A673 (cell line): ENCODE results near the gene M1AP. TPM values are rescaled to one million over a fixed set of nuclear protein-coding genes. Genes with fewer than 3 reads are reported as not detected.

ENCODE experiments used
- BruUV-seq: library from RNA; stranded (reverse); fragments of 400-500 nt; replicated peaks from 2 replicates; lab custom pipeline; 2021; lab: Mats Ljungman, UMichigan
- CTCF ChIA-PET: fragments of 300-600 bp; sonication (Branson Sonifier 250); formaldehyde crosslinking; loops from one replicate; lab custom pipeline; 2022; ENCODE audit warnings: antibody characterized with exemption; lab: Charles Lee
- POLR2A ChIA-PET: fragments of 300-600 bp; sonication (Branson Sonifier 250); formaldehyde crosslinking; loops from one replicate; lab custom pipeline; 2022; ENCODE audit warnings: antibody characterized with exemption; ENCODE audit not compliant: low non-redundant PET; lab: Charles Lee
- DNase-seq: peaks from one replicate; pipeline ENCODE4 v3.0.0-alpha.2; 2015; ENCODE audit warnings: low spot score
- H3K27ac ChIP-seq: fragments of 200-600 bp; sonication (generic); 2 replicates; pipeline ENCODE4 v1.5.1; 2016; ENCODE audit warnings: mixed run types, low read depth, mild to moderate bottlenecking, mixed read lengths, antibody characterized with exemption, low read length; ENCODE audit not compliant: poor library complexity, severe bottlenecking
- H3K27me3 ChIP-seq: fragments of 200-600 bp; sonication (generic); replicated peaks from 2 replicates; pipeline ENCODE4 v1.6.1; 2017; ENCODE audit warnings: mixed run types, low read depth, mild to moderate bottlenecking, mixed read lengths, antibody characterized with exemption, low read length; ENCODE audit not compliant: insufficient read depth, poor library complexity
- H3K36me3 ChIP-seq: fragments of 200-600 bp; sonication (generic); 2 replicates; pipeline ENCODE4 v1.6.1; 2016; ENCODE audit warnings: mixed run types, mild to moderate bottlenecking, mixed read lengths, antibody characterized with exemption, low read length; ENCODE audit not compliant: insufficient read depth, poor library complexity, severe bottlenecking
- H3K4me1 ChIP-seq: fragments of 200-600 bp; sonication (generic); 2 replicates; pipeline ENCODE4 v1.6.1; 2017; ENCODE audit warnings: mixed run types, mild to moderate bottlenecking, mixed read lengths, antibody characterized with exemption, low read length; ENCODE audit not compliant: insufficient read depth, poor library complexity, severe bottlenecking
- H3K4me3 ChIP-seq: fragments of 200-600 bp; sonication (generic); 2 replicates; pipeline ENCODE4 v1.5.1; 2016; ENCODE audit warnings: low read depth, mixed run types, mild to moderate bottlenecking, mixed read lengths, low read length; ENCODE audit not compliant: poor library complexity, severe bottlenecking
- H3K9me3 ChIP-seq: fragments of 200-600 bp; sonication (generic); 2 replicates; pipeline ENCODE4 v1.6.1; 2016; ENCODE audit warnings: mixed run types, low read depth, mild to moderate bottlenecking, mixed read lengths, antibody characterized with exemption, low read length; ENCODE audit not compliant: poor library complexity, severe bottlenecking
- EZH2 ChIP-seq: fragments of 200-600 bp; sonication (generic); IDR thresholded peaks from 2 replicates; pipeline ENCODE4 v1.6.1; 2017; ENCODE audit warnings: borderline replicate concordance, low read depth, mild to moderate bottlenecking, mixed read lengths, antibody characterized with exemption, low read length; ENCODE audit not compliant: poor library complexity, severe bottlenecking
- intact Hi-C: fragments of 100-400 bp; cut with micrococcal nuclease; formaldehyde crosslinking; loops from one replicate; pipeline ENCODE4 v1.10.0; 2022; ENCODE audit not compliant: unreplicated experiment
- total RNA-seq: library from RNA; stranded (reverse); gene quantifications from 2 replicates; pipeline ENCODE4 v1.2.3, GENCODE V29; 2021
- TF ChIP-seq, protein P1 (sequence below): fragments of 300-800, 200-600 bp; sonication (generic); conservative IDR thresholded peaks from 2 replicates; pipeline ENCODE4 v1.5.1; 2017; ENCODE audit warnings: low read depth, mild to moderate bottlenecking, antibody characterized with exemption, low read length, moderate library complexity, mixed read lengths

The M1AP gene
- total RNA-seq, 1 experiment from 2014 or later = not detected

DNA sequence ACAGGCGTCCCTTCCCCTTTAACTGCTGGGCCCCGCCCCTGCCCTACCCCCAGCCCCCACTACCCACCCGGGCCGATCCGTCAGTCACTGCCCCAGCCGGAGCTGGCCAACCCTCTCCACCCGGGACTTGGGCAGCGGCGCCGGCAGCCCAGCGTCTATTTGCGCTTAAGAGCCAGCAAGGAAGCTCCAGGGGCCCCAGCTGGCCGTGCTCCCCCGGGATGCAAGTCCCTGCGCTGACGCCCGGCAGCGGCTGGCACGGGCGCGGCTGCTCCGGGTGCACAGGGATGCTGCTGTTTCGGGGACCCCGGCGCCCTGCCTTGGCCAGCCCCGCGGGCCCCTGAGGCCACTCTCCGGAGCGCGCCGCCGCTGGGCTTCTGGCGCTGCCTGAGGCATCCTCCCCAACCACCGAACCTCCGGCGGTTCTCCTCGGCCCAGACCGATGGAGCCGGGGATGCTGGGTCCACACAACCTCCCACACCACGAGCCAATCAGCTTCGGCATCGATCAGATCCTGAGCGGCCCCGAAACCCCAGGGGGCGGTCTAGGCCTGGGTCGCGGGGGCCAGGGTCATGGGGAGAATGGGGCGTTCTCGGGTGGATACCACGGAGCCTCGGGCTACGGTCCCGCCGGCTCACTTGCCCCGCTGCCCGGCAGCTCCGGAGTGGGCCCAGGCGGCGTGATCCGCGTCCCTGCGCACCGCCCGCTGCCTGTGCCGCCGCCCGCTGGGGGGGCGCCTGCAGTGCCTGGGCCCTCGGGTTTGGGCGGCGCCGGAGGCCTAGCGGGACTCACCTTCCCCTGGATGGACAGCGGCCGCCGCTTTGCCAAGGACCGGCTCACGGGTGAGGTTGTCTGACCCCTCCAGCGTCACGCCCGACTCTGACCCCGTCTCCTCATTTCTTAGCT is 133.5 kb downstream of the M1AP start, which contains the start of gene TLX2:
Gene TLX2, plus strand, starts transcription at position 83 of the 903 bp plus-strand sequence. Its CDS starts 357 bp downstream, at position 440.
- intact Hi-C loops = no loop called here
- ChIA-PET CTCF (interaction anchor here (0.7 kb wide), 1 partner anchor 1226 kb away, joined by 9 read pairs; no protein-coding TSS in a partner anchor), POLR2A (no interaction called here)
- peak; percentile 55 for DNase-seq
- Histone ChIP-seq H3K4me3 (peak within 1 kb of the TSS; percentile 30), H3K4me1 (peaks cover 21% of the 10 kb centered on the region), H3K36me3 (no peaks in the 10 kb centered on the region), H3K9me3 (no peaks in the 10 kb centered on the region), H3K27me3 (peaks cover 67% of the 10 kb centered on the region), H3K27ac (no peak within 1 kb of the TSS)
- no peak for TF ChIP-seq EZH2
- TF ChIP-seq, protein P1, sequence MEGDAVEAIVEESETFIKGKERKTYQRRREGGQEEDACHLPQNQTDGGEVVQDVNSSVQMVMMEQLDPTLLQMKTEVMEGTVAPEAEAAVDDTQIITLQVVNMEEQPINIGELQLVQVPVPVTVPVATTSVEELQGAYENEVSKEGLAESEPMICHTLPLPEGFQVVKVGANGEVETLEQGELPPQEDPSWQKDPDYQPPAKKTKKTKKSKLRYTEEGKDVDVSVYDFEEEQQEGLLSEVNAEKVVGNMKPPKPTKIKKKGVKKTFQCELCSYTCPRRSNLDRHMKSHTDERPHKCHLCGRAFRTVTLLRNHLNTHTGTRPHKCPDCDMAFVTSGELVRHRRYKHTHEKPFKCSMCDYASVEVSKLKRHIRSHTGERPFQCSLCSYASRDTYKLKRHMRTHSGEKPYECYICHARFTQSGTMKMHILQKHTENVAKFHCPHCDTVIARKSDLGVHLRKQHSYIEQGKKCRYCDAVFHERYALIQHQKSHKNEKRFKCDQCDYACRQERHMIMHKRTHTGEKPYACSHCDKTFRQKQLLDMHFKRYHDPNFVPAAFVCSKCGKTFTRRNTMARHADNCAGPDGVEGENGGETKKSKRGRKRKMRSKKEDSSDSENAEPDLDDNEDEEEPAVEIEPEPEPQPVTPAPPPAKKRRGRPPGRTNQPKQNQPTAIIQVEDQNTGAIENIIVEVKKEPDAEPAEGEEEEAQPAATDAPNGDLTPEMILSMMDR = no peak
- BruUV-seq = no TSS peak

DNA sequence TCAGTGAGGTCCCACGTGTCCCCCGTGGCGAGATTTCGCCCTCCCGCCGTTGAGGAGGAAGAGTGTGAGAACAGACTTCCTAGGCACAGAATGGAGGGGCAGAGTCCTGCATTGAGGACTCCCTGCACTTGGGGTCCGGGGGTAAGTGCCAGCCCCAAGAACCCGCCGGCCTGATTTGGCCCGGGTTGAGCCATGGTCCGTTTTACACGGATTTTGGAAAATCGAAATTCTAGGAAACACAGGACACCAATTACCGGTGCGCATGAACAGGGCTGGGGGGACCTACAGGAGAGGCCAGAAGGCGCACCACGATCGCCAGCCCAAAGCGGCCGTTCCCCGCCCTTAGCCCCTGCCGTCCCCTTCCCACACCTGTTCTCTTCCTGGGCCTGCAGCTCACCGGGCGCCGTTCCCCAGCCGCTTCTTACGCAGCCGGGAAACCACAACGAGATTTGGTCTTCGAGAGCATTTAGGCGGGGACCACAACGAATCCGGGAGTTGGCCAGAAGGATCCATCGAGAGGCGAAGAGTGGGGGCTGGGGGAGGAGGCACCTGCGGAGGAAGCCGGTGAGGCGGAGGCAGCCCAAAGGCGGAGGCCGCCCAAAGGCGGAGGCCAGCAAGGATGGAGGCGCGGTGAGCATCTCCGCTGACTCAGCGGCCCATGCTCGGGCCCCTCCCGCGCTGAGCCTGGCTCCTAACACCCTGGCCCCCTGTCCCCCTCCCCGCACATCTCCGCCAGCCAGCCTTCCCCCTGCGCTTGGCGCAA is 134.3 kb downstream of the M1AP start:
- H3K4me1 ChIP-seq = peaks cover 21% of the 10 kb centered on the region
- TF ChIP-seq, protein P1 = no peak
- peaks cover 59% of the 10 kb centered on the region for H3K27me3 ChIP-seq
- CTCF ChIA-PET = no interaction called here
- intact Hi-C loops = no loop called here
- H3K9me3 ChIP-seq = no peaks in the 10 kb centered on the region
- H3K4me3 ChIP-seq = peak overlapping the region; percentile 30
- POLR2A ChIA-PET = no interaction called here
- H3K36me3 ChIP-seq = no peaks in the 10 kb centered on the region
- DNase-seq = peak; percentile 24
- BruUV-seq = no TSS peak
- no peak overlapping the region for H3K27ac ChIP-seq

DNA sequence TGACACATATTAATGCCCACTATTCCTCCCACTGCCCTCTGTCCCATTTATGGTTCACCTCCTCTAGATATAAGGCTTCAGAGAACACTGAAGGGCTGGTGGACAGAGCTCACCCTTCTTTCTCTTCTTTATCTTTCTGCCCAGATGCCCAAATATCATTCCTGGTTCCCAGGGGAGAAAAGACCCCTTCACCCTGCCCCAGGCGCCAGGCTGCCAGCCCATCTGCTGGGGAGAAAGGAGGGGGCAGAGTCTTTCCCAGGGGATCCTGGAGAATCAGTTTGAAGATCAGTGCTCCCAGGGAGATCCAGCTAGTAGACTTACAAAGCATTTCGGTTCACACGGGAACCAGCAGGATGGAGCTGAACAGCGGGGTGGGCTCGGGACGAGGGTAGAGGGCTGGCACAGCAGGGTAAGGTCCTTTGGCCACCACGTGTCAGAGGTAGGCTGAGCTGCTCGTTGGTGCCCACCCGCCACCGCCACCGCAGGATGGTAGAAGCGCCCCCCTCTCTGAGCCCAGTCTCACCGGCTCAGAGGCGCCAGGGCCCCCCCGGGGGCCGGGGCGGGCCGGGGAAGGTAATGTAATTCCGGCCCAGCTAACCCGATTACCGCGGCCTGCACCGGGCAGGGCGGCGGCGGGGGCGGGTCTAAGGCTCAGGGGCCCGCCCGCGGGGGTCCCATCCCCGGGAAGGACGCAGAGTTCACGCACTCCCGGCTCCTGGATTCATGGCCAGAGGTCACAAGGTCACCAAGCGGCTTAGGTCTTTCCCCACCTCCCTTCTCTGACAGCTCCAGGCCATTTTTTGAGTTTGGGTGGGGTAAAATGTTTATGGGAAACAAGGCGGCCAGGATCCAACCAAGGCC is 135.2 kb downstream of the M1AP start:
- H3K9me3 ChIP-seq = no peaks in the 10 kb centered on the region
- TF ChIP-seq EZH2 = peak; percentile 27
- TF ChIP-seq, protein P1 = no peak
- no peak overlapping the region for H3K4me3 ChIP-seq
- ChIA-PET CTCF (no interaction called here), POLR2A (interaction anchor here (0.5 to 0.6 kb wide), 2 partner anchors 51 to 62 kb away, joined by 3 to 7 read pairs; no protein-coding TSS in a partner anchor)
- intact Hi-C loops = no loop called here
- peaks cover 51% of the 10 kb centered on the region for H3K27me3 ChIP-seq
- H3K27ac ChIP-seq = no peak overlapping the region
- H3K4me1 ChIP-seq = peaks cover 27% of the 10 kb centered on the region
- no TSS peak for BruUV-seq
- no peak for DNase-seq
- no peaks in the 10 kb centered on the region for H3K36me3 ChIP-seq
